ENCODE results near the gene GLI3. TPM values are rescaled to one million over a fixed set of nuclear protein-coding genes. Genes with fewer than 3 reads are reported as not detected.

The GLI3 gene
- polyA plus RNA-seq, 2 of the 4 experiments (the other 2 are of a cell fraction), result 0.09 TPM; not detected in 1

DNA sequence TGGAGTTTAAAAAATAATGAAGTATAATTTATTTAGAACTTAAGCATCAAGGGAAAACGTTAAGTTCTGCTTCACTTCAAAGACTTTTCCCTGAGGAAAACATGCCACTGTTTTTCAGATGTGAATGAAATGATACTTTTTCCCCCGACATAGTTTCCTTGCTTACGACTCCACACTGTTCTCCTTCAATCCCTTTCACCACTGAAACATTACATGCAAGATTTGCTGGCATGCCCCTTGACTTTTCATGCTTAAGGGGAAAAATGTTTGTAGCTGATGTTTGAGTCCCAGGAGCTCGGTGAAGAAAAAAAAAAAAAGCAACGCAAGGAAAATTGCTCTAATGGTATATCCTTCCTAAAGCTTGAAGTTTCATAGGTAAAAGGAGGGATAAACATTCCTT, 10.0 kb downstream of the GLI3 start:
- H3K4me1 ChIP-seq, result no peaks in the 10 kb centered on the region
- ATAC-seq (no peak), DNase-seq (ENCODE audit: low read depth in 1 of 2, low spot score in 1 of 2) (no peak), FAIRE-seq (no peak)
- TF ChIP-seq NFE2L2 (conservative IDR thresholded peaks at IDR 0.05; ENCODE audit: low read length), result no peak
- no peak for TF ChIP-seq HEYL (CRISPR knock-in tag; IDR thresholded peaks at IDR 0.05)
- no peak for TF ChIP-seq MYC (IDR thresholded peaks at IDR 0.05; ENCODE audit: borderline replicate concordance, low read length)
- no peak for TF ChIP-seq HOXB5 (CRISPR knock-in tag; IDR thresholded peaks at IDR 0.05)
- TF ChIP-seq, protein P1, sequence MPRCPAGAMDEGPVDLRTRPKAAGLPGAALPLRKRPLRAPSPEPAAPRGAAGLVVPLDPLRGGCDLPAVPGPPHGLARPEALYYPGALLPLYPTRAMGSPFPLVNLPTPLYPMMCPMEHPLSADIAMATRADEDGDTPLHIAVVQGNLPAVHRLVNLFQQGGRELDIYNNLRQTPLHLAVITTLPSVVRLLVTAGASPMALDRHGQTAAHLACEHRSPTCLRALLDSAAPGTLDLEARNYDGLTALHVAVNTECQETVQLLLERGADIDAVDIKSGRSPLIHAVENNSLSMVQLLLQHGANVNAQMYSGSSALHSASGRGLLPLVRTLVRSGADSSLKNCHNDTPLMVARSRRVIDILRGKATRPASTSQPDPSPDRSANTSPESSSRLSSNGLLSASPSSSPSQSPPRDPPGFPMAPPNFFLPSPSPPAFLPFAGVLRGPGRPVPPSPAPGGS (IDR thresholded peaks at IDR 0.05), result no peak
- TF ChIP-seq EHMT2 (IDR thresholded peaks at IDR 0.05; ENCODE audit: low read depth), result no peak
- TF ChIP-seq RARB (CRISPR knock-in tag; IDR thresholded peaks at IDR 0.05), result no peak
- TF ChIP-seq POLR2AphosphoS2 (conservative IDR thresholded peaks at IDR 0.05; ENCODE audit: low read length), result no peak
- no peak for TF ChIP-seq EP300 (IDR thresholded peaks at IDR 0.05)
- TF ChIP-seq GATA3 (IDR thresholded peaks at IDR 0.05; ENCODE audit: borderline replicate concordance), result no peak
- no peak for TF ChIP-seq MAFK (IDR thresholded peaks at IDR 0.05; ENCODE audit: partially characterized antibody)
- TF ChIP-seq FOSB (CRISPR knock-in tag; IDR thresholded peaks at IDR 0.05), result no peak
- no peak for TF ChIP-seq ZNF302 (CRISPR knock-in tag; IDR thresholded peaks at IDR 0.05)
- TF ChIP-seq RFX5 (IDR thresholded peaks at IDR 0.05), result no peak
- TF ChIP-seq ESRRA (IDR thresholded peaks at IDR 0.05; ENCODE audit: borderline replicate concordance, low read length), result no peak
- TF ChIP-seq SREBF2 (IDR thresholded peaks at IDR 0.05), result no peak
- TF ChIP-seq CBX2 (IDR thresholded peaks at IDR 0.05; ENCODE audit: borderline replicate concordance, low read depth), result no peak
- no peak for TF ChIP-seq SMC3 (IDR thresholded peaks at IDR 0.05)
- no peak for TF ChIP-seq NPAS2 (CRISPR knock-in tag; IDR thresholded peaks at IDR 0.05; ENCODE audit: borderline replicate concordance)
- H3K27ac ChIP-seq, result no peak overlapping the region
- no peak overlapping the region for H3K4me3 ChIP-seq
- CTCF ChIA-PET, result no interaction called here
- POLR2A ChIA-PET, result no interaction called here
- WGBS (ENCODE audit: missing lambda C conversion rate), result 48% methylated on average over 5 of the region's 5 CpGs
- no peaks in the 10 kb centered on the region for H3K9me3 ChIP-seq
- H3K4me2 ChIP-seq, result no peak overlapping the region

DNA sequence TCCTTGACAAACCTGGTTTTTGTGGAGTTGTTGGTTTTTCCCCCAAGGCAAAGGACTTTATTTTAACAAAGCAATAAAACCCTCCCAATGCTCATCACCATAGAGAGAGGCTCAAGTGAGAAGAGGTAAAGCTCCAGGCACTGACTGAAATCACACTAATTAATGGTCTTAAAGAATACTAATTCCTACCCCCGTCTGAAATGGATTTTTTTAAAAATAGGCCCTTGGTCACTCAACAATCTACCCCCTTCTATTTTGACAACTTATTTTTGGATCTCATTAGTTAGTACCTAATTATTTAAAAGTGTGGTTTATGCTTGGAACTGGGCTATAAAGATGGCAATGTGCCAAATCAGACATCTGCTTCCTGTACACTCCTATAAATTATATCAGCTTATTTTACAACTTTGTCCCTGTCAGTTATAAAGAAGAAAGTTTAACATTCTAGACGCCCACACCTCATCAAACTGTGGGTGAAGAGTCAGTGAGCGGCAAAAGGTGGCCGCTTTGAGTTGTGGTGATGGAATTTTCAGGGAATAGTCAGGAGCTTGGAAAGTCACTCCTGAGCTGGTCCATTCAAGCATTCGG, 10.6 kb downstream of the GLI3 start:
- Histone ChIP-seq H3K27ac (no peak overlapping the region), H3K4me1 (no peaks in the 10 kb centered on the region), H3K4me3 (no peak overlapping the region), H3K4me2 (no peak overlapping the region), H3K9me3 (no peaks in the 10 kb centered on the region)
- 46% methylated on average over 5 of the region's 5 CpGs for whole genome bisulfite sequencing (ENCODE audit: missing lambda C conversion rate)
- DNase-seq (ENCODE audit: low read depth in 1 of 2, low spot score in 1 of 2), result no peak
- ChIA-PET CTCF (no interaction called here), POLR2A (no interaction called here)
- ATAC-seq, result no peak
- no peak for TF ChIP-seq RFX5 (IDR thresholded peaks at IDR 0.05)
- no peak for FAIRE-seq

DNA sequence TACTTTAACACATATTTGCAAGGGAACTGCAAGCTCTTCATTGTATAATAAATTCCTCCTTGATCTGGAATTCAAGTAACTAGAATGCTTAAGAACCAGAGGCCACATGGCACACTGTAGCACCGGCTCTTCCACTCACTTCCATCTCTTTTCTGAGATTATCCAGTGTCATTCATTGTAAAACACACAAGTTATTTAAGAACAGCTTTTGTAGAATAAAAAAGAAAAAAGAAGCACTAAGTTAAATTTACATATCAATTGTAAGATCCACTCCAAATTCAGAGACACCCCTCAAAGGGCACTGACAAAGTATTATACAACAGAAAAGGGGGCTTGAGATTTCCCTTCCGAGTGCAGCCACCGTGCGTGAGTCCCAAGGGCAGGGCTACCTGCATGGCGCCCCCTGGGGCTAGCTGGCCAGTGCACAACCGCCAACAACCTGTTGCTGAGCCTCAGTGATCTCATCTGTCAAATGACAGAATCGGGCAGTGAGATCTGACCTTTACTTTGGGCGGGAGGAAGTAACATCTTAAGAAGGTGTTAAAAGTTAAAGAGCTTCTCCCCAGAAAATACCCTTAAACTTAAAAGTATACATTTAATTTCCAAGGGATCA, 12.5 kb downstream of the GLI3 start:
- FAIRE-seq, result no peak

DNA sequence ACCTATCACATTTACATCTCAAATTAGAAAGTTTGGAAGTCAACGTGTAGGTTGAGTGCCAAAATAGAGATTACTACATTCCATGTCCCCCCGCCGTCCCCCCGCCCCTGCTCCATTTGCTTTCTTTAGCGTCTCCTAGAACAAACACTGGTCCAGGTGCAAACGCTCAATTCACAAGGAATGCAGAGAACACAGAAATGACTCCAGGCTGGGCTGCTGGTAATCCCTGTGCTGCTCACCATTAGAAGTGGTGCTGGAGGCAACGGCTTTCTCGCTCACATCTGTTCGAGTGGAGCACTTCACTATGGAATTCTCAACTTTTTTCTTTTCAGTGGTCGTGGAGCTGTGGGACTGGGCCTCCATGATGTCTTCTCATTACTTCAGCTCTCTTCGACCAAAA, 14.1 kb downstream of the GLI3 start:
- FAIRE-seq, result no peak
- no peak for ATAC-seq
- WGBS (ENCODE audit: missing lambda C conversion rate), result 45% methylated on average over 11 of the region's 11 CpGs
- ChIA-PET POLR2A (no interaction called here), CTCF (no interaction called here)
- DNase-seq (ENCODE audit: low read depth in 1 of 2, low spot score in 1 of 2), result no peak
- no peak overlapping the region for H3K27ac ChIP-seq
- no peak overlapping the region for H3K4me3 ChIP-seq
- no peak overlapping the region for H3K4me2 ChIP-seq
- H3K4me1 ChIP-seq, result no peaks in the 10 kb centered on the region
- H3K9me3 ChIP-seq, result no peaks in the 10 kb centered on the region
- no peak for TF ChIP-seq TFCP2L1 (CRISPR knock-in tag; IDR thresholded peaks at IDR 0.05)
- TF ChIP-seq PHF8 (IDR thresholded peaks at IDR 0.05; ENCODE audit: borderline replicate concordance, low read depth), result no peak

More for the DNA sequence above, 12.5 kb downstream of the GLI3 start:
- DNase-seq (ENCODE audit: low read depth in 1 of 2, low spot score in 1 of 2), result no peak
- Histone ChIP-seq H3K9me3 (no peaks in the 10 kb centered on the region), H3K4me3 (no peak overlapping the region), H3K27ac (no peak overlapping the region), H3K4me2 (no peak overlapping the region), H3K4me1 (no peaks in the 10 kb centered on the region)
- CTCF ChIA-PET, result interaction anchor here (0.8 to 1.0 kb wide), 3 partner anchors 9 to 284 kb away, joined by 3 to 4 read pairs (median 3); no protein-coding TSS in a partner anchor
- POLR2A ChIA-PET, result no interaction called here
- no peak for ATAC-seq
- no peak for TF ChIP-seq GATA3 (IDR thresholded peaks at IDR 0.05; ENCODE audit: borderline replicate concordance)
- 0 out of 5 replicates have a peak, but pooled peaks of 1 of the 2 experiments have one; percentile 11 for TF ChIP-seq RAD21 (conservative IDR thresholded peaks at IDR 0.05 in 1 of 2, IDR thresholded peaks at IDR 0.05 in 1 of 2)
- 27% methylated on average over 8 of the region's 8 CpGs for WGBS (ENCODE audit: missing lambda C conversion rate)
